Body of pancreas (tissue), 4 donors: Measurements from ENCODE around the gene RGS12. TPM values are rescaled to one million over a fixed set of nuclear protein-coding genes. Genes with fewer than 3 reads are reported as not detected.
A peak's percentile ranks its signal among the peaks of the same experiment; 100 is the strongest.

ENCODE experiments used
- ATAC-seq: fragments of 150-250 bp; one replicate; pipeline ENCODE4 v1.9.1; 2016
- DNase-seq, 4 donors: peaks; one replicate each; pipeline ENCODE4 v3.0.0-alpha.2; 2019
- H3K27ac ChIP-seq, 4 donors: fragments of 200-600 bp; sonication (generic); 1 replicate in 3 of 4; 2 replicates in 1 of 4; pipeline versions ENCODE4 v1.5.1 to v1.6.1; 2016 to 2019; ENCODE audit warnings: mild to moderate bottlenecking in 1 of 4, mixed read lengths in 1 of 4, moderate library complexity in 1 of 4
- H3K27me3 ChIP-seq, 2 donors: fragments of 200-600 bp; sonication (generic); one replicate each; pipeline ENCODE4 v1.6.0; 2016; ENCODE audit warnings: mild to moderate bottlenecking in 1 of 2
- H3K36me3 ChIP-seq, 2 donors: fragments of 200-600 bp; sonication (generic); replicated peaks in 1 of 2; 2 replicates each; pipeline ENCODE4 v1.5.1; 2016; ENCODE audit warnings: low read depth in 2 of 2; ENCODE audit not compliant: insufficient read depth in 1 of 2
- H3K4me1 ChIP-seq: fragments of 200-600 bp; sonication (generic); one replicate; pipeline ENCODE4 v1.6.0; 2016
- H3K4me3 ChIP-seq, 2 donors: fragments of 200-600 bp; sonication (generic); 1 replicate in 1 of 2; 2 replicates in 1 of 2; pipeline ENCODE4 v1.5.1; 2016 to 2019
- H3K9me3 ChIP-seq, 3 donors: fragments of 200-600 bp; sonication (generic); 1 replicate in 2 of 3; 2 replicates in 1 of 3; pipeline ENCODE4 v1.5.1; 2016
- POLR2A ChIP-seq, 3 donors: fragments of 450-650 bp; IDR thresholded peaks; one replicate each; pipeline ENCODE4 v1.6.1; 2016; ENCODE audit warnings: antibody characterized with exemption in 3 of 3, mild to moderate bottlenecking in 2 of 3
- WGBS, 2 donors: methylation state at CpG; one replicate each; pipeline ENCODE4 v1.1.5; 2017; 5-methylcytosine and 5-hydroxymethylcytosine counted together
- intact Hi-C: fragments of 100-400 bp; cut with DNase I; formaldehyde crosslinking; loops from one replicate; pipeline ENCODE4 v1.15.1; 2023
- total RNA-seq, 2 donors: library from RNA; depleted of rRNA; stranded (reverse); fragments of >200 nt; gene quantifications; one replicate each; pipeline ENCODE4 v1.1.0, GENCODE V29; 2016
- TF ChIP-seq, protein P1 (sequence below), 7 experiments: fragments of 450-650 bp in 4 of 7; fragments of 200-600 bp in 3 of 7; sonication (generic) in 3 of 7; IDR thresholded peaks; one replicate each; pipeline ENCODE4 v1.5.1; 2016 to 2019; ENCODE audit warnings: antibody characterized with exemption in 7 of 7

RGS12 gene
- total RNA-seq, 2 donors from 2014 or later: 9.1 to 12.5 TPM

DNA sequence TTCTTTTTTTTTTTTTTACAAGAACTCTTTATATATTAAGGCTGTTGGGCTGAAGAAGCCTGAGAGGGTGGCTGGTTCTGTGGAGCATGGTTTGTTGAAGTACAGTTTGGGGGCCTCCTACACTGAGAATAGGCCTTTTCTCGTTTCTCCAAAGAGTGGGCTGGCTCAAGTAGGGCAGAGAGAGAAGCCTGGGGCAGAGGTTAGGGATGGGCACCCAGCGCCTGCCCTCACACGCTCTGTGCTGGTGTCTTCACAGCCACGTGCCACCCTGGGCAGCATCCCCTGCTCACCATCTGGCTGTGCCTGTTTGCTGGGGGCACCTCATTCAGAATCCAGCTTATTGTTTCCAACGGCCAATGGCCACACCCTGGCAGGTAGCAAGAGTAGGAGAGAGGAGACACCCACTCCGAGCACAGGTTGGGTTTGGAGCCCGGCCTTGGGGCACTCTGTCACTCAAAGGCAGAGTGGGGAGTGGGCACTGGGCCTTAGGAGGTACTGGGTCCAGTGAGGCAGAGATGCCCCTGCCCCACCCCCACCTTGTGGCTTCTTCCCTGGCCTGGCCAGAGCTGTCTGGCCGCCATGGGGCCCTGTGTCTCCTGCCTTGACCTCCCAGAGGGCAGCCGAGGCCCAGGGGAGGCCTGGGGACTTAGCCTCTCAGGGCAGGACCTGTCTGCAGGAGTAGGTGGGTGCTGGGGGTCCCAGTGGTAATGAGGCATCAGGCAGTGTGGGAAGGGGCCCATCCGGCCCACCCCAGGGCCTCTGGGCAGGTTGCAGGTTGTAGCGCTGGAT lies 40.9 kb upstream of the RGS12 start:
- Histone ChIP-seq H3K4me1 (no peaks in the 10 kb centered on the region), H3K4me3 (no peak overlapping the region), H3K27ac (no peak overlapping the region), H3K36me3 (no peaks in the 10 kb centered on the region), H3K9me3 (no peaks in the 10 kb centered on the region), H3K27me3 (no peaks in the 10 kb centered on the region)
- 92 to 95% methylated on average over 9 to 11 of the region's 11 CpGs for whole genome bisulfite sequencing, 2 donors
- ATAC-seq: no peak
- intact Hi-C loops: no loop called here
- TF ChIP-seq, protein P1, sequence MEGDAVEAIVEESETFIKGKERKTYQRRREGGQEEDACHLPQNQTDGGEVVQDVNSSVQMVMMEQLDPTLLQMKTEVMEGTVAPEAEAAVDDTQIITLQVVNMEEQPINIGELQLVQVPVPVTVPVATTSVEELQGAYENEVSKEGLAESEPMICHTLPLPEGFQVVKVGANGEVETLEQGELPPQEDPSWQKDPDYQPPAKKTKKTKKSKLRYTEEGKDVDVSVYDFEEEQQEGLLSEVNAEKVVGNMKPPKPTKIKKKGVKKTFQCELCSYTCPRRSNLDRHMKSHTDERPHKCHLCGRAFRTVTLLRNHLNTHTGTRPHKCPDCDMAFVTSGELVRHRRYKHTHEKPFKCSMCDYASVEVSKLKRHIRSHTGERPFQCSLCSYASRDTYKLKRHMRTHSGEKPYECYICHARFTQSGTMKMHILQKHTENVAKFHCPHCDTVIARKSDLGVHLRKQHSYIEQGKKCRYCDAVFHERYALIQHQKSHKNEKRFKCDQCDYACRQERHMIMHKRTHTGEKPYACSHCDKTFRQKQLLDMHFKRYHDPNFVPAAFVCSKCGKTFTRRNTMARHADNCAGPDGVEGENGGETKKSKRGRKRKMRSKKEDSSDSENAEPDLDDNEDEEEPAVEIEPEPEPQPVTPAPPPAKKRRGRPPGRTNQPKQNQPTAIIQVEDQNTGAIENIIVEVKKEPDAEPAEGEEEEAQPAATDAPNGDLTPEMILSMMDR (IDR thresholded peaks at IDR 0.05): no peak
- TF ChIP-seq POLR2A (IDR thresholded peaks at IDR 0.05): no peak
- peak in 3 of 4 donors; percentile 3 to 9 (median 8) for DNase-seq

DNA sequence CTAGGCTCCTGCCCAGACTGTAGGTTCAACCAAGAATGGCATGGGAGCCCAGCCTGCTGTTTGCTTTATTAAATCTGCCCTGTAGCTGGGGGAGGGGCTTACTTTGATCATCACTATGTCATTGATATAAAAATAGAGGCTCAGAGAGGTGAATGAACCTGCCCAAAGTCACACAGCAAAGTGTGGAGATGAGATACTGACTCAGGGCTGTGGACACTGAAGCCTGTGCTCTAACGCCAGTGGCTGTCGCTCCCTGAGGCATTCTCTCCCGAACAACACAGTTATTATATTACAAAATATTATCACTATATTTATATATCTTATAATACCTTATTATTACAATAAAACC lies 40.4 kb upstream of the RGS12 start:
- no peak overlapping the region for H3K27ac ChIP-seq
- H3K36me3 ChIP-seq: no peaks in the 10 kb centered on the region
- intact Hi-C loops: no loop called here
- no peak for ATAC-seq
- WGBS, 2 donors: 93 to 99% methylated on average over 3 of the region's 3 CpGs
- no peaks in the 10 kb centered on the region for H3K4me1 ChIP-seq
- no peak for TF ChIP-seq POLR2A (IDR thresholded peaks at IDR 0.05)
- TF ChIP-seq, protein P1 (IDR thresholded peaks at IDR 0.05): no peak
- no peak overlapping the region for H3K4me3 ChIP-seq
- no peaks in the 10 kb centered on the region for H3K27me3 ChIP-seq
- no peaks in the 10 kb centered on the region for H3K9me3 ChIP-seq
- no peak for DNase-seq

DNA sequence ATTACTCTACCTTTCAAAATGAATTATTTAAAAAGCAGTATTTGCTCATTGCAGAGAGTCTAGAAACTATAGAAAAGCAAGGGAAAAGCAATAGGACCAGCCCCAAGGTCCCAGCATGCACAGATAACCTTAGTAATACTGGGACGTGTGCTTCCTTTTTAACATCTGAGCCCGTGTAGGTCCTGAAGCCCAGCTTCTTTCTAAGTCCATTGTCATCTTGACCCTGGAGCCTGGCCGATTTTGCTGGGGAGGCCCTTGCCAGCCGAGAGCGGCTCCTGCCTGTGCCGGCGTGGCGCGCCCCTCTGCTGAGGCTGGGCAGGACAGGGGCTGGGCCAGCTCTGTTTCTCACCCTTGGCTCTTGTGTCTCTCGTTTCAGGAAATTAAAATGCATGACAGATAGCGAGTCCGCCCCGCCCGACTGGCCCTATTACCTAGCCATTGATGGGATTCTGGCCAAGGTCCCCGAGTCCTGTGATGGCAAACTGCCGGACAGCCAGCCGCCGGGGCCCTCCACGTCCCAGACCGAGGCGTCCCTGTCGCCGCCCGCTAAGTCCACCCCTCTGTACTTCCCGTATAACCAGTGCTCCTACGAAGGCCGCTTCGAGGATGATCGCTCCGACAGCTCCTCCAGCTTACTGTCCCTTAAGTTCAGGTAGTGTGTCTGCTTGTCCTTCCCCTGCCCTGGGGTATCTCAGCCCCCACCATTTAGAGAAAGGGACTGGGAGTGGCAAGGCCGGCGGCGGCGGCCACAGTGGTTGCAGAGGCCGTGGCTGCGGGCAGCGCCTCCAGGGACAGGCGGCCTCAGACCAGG lies 39.8 kb upstream of the RGS12 start:
- Histone ChIP-seq H3K4me3 (no peak overlapping the region), H3K36me3 (no peaks in the 10 kb centered on the region), H3K27me3 (no peaks in the 10 kb centered on the region), H3K27ac (no peak overlapping the region), H3K9me3 (no peaks in the 10 kb centered on the region), H3K4me1 (no peaks in the 10 kb centered on the region)
- peak in 3 of 4 donors; percentile 7 to 8 (median 7) for DNase-seq
- intact Hi-C loops: no loop called here
- no peak for ATAC-seq
- WGBS, 2 donors: 88 to 93% methylated on average over 32 to 38 of the region's 38 CpGs
- TF ChIP-seq, protein P1 (IDR thresholded peaks at IDR 0.05): no peak
- TF ChIP-seq POLR2A (IDR thresholded peaks at IDR 0.05): no peak

DNA sequence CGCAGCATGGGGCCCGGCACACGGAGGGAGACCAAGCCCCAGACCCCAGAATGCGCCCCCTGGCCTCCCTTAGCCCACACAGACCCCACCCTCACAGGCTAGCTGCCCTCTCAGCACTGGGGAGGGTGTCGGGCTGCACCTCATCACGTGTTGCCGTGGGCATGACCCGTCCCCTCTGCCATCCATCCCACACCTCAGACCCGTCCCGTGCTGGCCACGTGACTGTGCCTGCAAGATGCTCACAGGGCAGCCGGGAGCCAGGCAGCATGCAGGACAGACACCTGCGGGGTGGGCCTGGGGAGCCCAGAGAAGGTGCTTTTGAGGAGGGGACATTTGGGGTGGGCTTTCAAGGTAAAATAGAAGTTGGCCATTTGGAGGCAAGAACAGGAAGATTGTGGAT lies 39.0 kb upstream of the RGS12 start:
- 81 to 100% methylated on average over 5 to 12 of the region's 13 CpGs for WGBS, 2 donors
- no peak overlapping the region for H3K4me3 ChIP-seq
- no peak overlapping the region for H3K27ac ChIP-seq
- TF ChIP-seq, protein P1 (IDR thresholded peaks at IDR 0.05): no peak
- no peak for TF ChIP-seq POLR2A (IDR thresholded peaks at IDR 0.05)
- no peaks in the 10 kb centered on the region for H3K9me3 ChIP-seq
- intact Hi-C loops: no loop called here
- DNase-seq (peak in 2 of 4 donors; percentile 2 to 6), ATAC-seq (no peak)
- H3K36me3 ChIP-seq: no peaks in the 10 kb centered on the region
- H3K4me1 ChIP-seq: no peaks in the 10 kb centered on the region
- H3K27me3 ChIP-seq: no peaks in the 10 kb centered on the region
